Astrocyte (in vitro differentiated cells and primary cell): Measurements from ENCODE around the gene PPP2R2D. TPM values are rescaled to one million over a fixed set of nuclear protein-coding genes. Genes with fewer than 3 reads are reported as not detected.

Experiments used
- DNase-seq: peaks from one replicate; pipeline ENCODE4 v3.0.0-alpha.2; 2010; ENCODE audit warnings: low read depth
- FAIRE-seq: peaks from 2 replicates; lab custom pipeline; 2011; peaks lifted over from hg19 to GRCh38; lab: Jason Lieb, UNC
- H2AFZ ChIP-seq: 2 replicates; pipeline ENCODE4 v1.6.0; 2012; ENCODE audit warnings: low read depth, low read length, inconsistent platforms
- H3K27ac ChIP-seq: 2 replicates; pipeline ENCODE4 v1.5.1; 2011; ENCODE audit warnings: low read depth, low read length, inconsistent platforms
- H3K27me3 ChIP-seq: 2 replicates; pipeline ENCODE4 v1.6.0; 2011; ENCODE audit warnings: low read length, inconsistent platforms; ENCODE audit not compliant: insufficient read depth
- H3K36me3 ChIP-seq: 2 replicates; pipeline ENCODE4 v1.5.1; 2011; ENCODE audit warnings: low read length, inconsistent platforms; ENCODE audit not compliant: insufficient read depth
- H3K4me1 ChIP-seq: 2 replicates; pipeline ENCODE4 v1.5.1; 2011; ENCODE audit warnings: low read length, inconsistent platforms; ENCODE audit not compliant: insufficient read depth
- H3K4me2 ChIP-seq: 2 replicates; pipeline ENCODE4 v1.6.0; 2012; ENCODE audit warnings: low read length, inconsistent platforms
- H3K4me3 ChIP-seq: 2 replicates; pipeline ENCODE4 v1.5.1; 2011; ENCODE audit warnings: low read depth, mild to moderate bottlenecking, low read length, inconsistent platforms; ENCODE audit not compliant: insufficient read depth
- H3K79me2 ChIP-seq: 2 replicates; pipeline ENCODE4 v1.6.0; 2012; ENCODE audit warnings: mild to moderate bottlenecking, low read length, inconsistent platforms; ENCODE audit not compliant: insufficient read depth
- H3K9ac ChIP-seq: 2 replicates; pipeline ENCODE4 v1.6.0; 2012; ENCODE audit warnings: mild to moderate bottlenecking, low read length, inconsistent platforms
- H3K9me3 ChIP-seq: 2 replicates; pipeline ENCODE4 v1.5.1; 2012; ENCODE audit warnings: low read depth, mild to moderate bottlenecking, low read length, inconsistent platforms; ENCODE audit not compliant: insufficient read depth
- H4K20me1 ChIP-seq: 2 replicates; pipeline ENCODE4 v1.6.0; 2012; ENCODE audit warnings: low read length, inconsistent platforms; ENCODE audit not compliant: insufficient read depth
- H3K27ac Mint-ChIP-seq: one replicate; pipeline ENCODE4 v1.8.0; 2021; ENCODE audit warnings: mild to moderate bottlenecking, mixed read lengths; ENCODE audit not compliant: unreplicated experiment
- H3K27me3 Mint-ChIP-seq: one replicate; pipeline ENCODE4 v1.8.0; 2021; ENCODE audit warnings: low read depth, mixed read lengths; ENCODE audit not compliant: unreplicated experiment
- H3K36me3 Mint-ChIP-seq: one replicate; pipeline ENCODE4 v1.8.0; 2021; ENCODE audit warnings: low read depth, mixed read lengths; ENCODE audit not compliant: unreplicated experiment
- H3K4me1 Mint-ChIP-seq: one replicate; pipeline ENCODE4 v1.8.0; 2021; ENCODE audit warnings: low read depth, mixed read lengths; ENCODE audit not compliant: unreplicated experiment
- H3K4me3 Mint-ChIP-seq: one replicate; pipeline ENCODE4 v1.8.0; 2021; ENCODE audit warnings: mild to moderate bottlenecking, moderate library complexity, mixed read lengths; ENCODE audit not compliant: unreplicated experiment
- H3K9me3 Mint-ChIP-seq: one replicate; pipeline ENCODE4 v1.8.0; 2021; ENCODE audit warnings: mild to moderate bottlenecking, mixed read lengths; ENCODE audit not compliant: unreplicated experiment
- CTCF ChIP-seq: IDR thresholded peaks from 2 replicates; pipeline ENCODE4 v1.5.1; 2011; ENCODE audit warnings: low read depth, mild to moderate bottlenecking, inconsistent platforms, low read length, moderate library complexity; ENCODE audit not compliant: insufficient read depth
- EZH2 ChIP-seq: IDR thresholded peaks from 2 replicates; pipeline ENCODE4 v1.6.1; 2012; ENCODE audit warnings: mild to moderate bottlenecking, low read length, inconsistent platforms; ENCODE audit not compliant: insufficient read depth
- total RNA-seq: library from RNA; stranded (reverse); gene quantifications from 2 replicates; pipeline ENCODE4 v1.2.1, GENCODE V29; 2021

The PPP2R2D gene
- total RNA-seq, 1 donor from 2014 or later: 32.5 TPM

- Histone ChIP-seq H3K27me3 (no peaks in the 10 kb centered on the region), H3K27ac (no peak overlapping the region), H3K4me3 (no peak overlapping the region), H2AFZ (no peak overlapping the region), H3K79me2 (no peaks in the 10 kb centered on the region), H3K9ac (no peak overlapping the region), H3K4me1 (no peaks in the 10 kb centered on the region), H3K36me3 (no peaks in the 10 kb centered on the region), H3K4me2 (no peak overlapping the region), H4K20me1 (no peaks in the 10 kb centered on the region), H3K9me3 (no peaks in the 10 kb centered on the region)
- Mint-ChIP-seq H3K4me1 (no peaks in the 10 kb centered on the region), H3K27me3 (peaks cover 25% of the 10 kb centered on the region), H3K9me3 (peaks cover 3% of the 10 kb centered on the region), H3K4me3 (no peak overlapping the region), H3K36me3 (no peaks in the 10 kb centered on the region), H3K27ac (no peak overlapping the region)
- FAIRE-seq (no peak), DNase-seq (no peak)
- no peak for TF ChIP-seq EZH2
- no peak for TF ChIP-seq CTCF
Observed at GRCh38 chr10:131865223-131865917, 35.4 kb upstream of the PPP2R2D start.

- no peaks in the 10 kb centered on the region for H3K9me3 ChIP-seq
- Mint-ChIP-seq H3K9me3 (peaks cover 3% of the 10 kb centered on the region), H3K27ac (no peak overlapping the region), H3K4me3 (no peak overlapping the region), H3K4me1 (peaks cover 5% of the 10 kb centered on the region), H3K27me3 (peaks cover 15% of the 10 kb centered on the region), H3K36me3 (no peaks in the 10 kb centered on the region)
- H3K79me2 ChIP-seq: no peaks in the 10 kb centered on the region
- no peak overlapping the region for H3K27ac ChIP-seq
- no peak for DNase-seq
- H3K4me1 ChIP-seq: no peaks in the 10 kb centered on the region
- no peak for FAIRE-seq
- H3K4me3 ChIP-seq: no peak overlapping the region
- no peak for TF ChIP-seq CTCF
- no peak for TF ChIP-seq EZH2
- no peaks in the 10 kb centered on the region for H4K20me1 ChIP-seq
- no peak overlapping the region for H3K9ac ChIP-seq
- H3K4me2 ChIP-seq: no peak overlapping the region
- no peak overlapping the region for H2AFZ ChIP-seq
- no peaks in the 10 kb centered on the region for H3K36me3 ChIP-seq
- H3K27me3 ChIP-seq: no peaks in the 10 kb centered on the region
Observed at GRCh38 chr10:131866673-131867072, 34.1 kb upstream of the PPP2R2D start.

- Mint-ChIP-seq H3K9me3 (peaks cover 3% of the 10 kb centered on the region), H3K36me3 (no peaks in the 10 kb centered on the region), H3K4me3 (no peak overlapping the region), H3K4me1 (peaks cover 5% of the 10 kb centered on the region), H3K27ac (no peak overlapping the region), H3K27me3 (peaks cover 13% of the 10 kb centered on the region)
- no peak for DNase-seq
- Histone ChIP-seq H3K79me2 (no peaks in the 10 kb centered on the region), H4K20me1 (no peaks in the 10 kb centered on the region), H3K9me3 (no peaks in the 10 kb centered on the region), H3K4me2 (no peak overlapping the region), H3K27me3 (no peaks in the 10 kb centered on the region), H3K36me3 (no peaks in the 10 kb centered on the region), H3K4me1 (no peaks in the 10 kb centered on the region), H3K9ac (no peak overlapping the region), H3K4me3 (no peak overlapping the region), H3K27ac (no peak overlapping the region), H2AFZ (no peak overlapping the region)
- FAIRE-seq: no peak
- TF ChIP-seq CTCF (no peak), EZH2 (no peak)
Observed at GRCh38 chr10:131868436-131868835, 32.4 kb upstream of the PPP2R2D start.
